NB4 (cell line): ENCODE data around the gene TMEM174.

Experiments used
- DNase-seq: peaks from one replicate; pipeline ENCODE4 v3.0.0; 2010; ENCODE audit warnings: low read depth
- H3K4me3 ChIP-seq: one replicate; pipeline ENCODE4 v1.5.1; 2011; ENCODE audit warnings: mild to moderate bottlenecking, low read depth, low read length, moderate library complexity
- MAX ChIP-seq: IDR thresholded peaks from 2 replicates; pipeline ENCODE4 v1.6.1; 2011; ENCODE audit warnings: low read depth, low read length
- MYC ChIP-seq: IDR thresholded peaks from 2 replicates; pipeline ENCODE4 v1.6.1; 2011; ENCODE audit warnings: low read depth, low read length
- POLR2A ChIP-seq: IDR thresholded peaks from 2 replicates; pipeline ENCODE4 v1.6.1; 2011; ENCODE audit warnings: mild to moderate bottlenecking; ENCODE audit not compliant: insufficient read length; ENCODE audit errors: extremely low read depth
- TF ChIP-seq, protein P1 (sequence below): IDR thresholded peaks from one replicate; pipeline ENCODE4 v1.5.1; 2012; ENCODE audit warnings: low read depth, low read length

TMEM174 gene

GRCh38 chr5:73139485-73139884, 33.5 kb upstream of the TMEM174 start:
- TF ChIP-seq MAX (no peak), POLR2A (no peak), MYC (no peak)
- TF ChIP-seq, protein P1, sequence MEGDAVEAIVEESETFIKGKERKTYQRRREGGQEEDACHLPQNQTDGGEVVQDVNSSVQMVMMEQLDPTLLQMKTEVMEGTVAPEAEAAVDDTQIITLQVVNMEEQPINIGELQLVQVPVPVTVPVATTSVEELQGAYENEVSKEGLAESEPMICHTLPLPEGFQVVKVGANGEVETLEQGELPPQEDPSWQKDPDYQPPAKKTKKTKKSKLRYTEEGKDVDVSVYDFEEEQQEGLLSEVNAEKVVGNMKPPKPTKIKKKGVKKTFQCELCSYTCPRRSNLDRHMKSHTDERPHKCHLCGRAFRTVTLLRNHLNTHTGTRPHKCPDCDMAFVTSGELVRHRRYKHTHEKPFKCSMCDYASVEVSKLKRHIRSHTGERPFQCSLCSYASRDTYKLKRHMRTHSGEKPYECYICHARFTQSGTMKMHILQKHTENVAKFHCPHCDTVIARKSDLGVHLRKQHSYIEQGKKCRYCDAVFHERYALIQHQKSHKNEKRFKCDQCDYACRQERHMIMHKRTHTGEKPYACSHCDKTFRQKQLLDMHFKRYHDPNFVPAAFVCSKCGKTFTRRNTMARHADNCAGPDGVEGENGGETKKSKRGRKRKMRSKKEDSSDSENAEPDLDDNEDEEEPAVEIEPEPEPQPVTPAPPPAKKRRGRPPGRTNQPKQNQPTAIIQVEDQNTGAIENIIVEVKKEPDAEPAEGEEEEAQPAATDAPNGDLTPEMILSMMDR, result no peak
- no peak for DNase-seq
- no peak overlapping the region for H3K4me3 ChIP-seq

- H3K4me3 ChIP-seq, result no peak overlapping the region
- no peak for DNase-seq
- TF ChIP-seq MAX (no peak), POLR2A (no peak), MYC (no peak)
- TF ChIP-seq, protein P1, result no peak
Observed at GRCh38 chr5:73140801-73141200, 32.2 kb upstream of the TMEM174 start.

GRCh38 chr5:73142035-73142434, 31.0 kb upstream of the TMEM174 start:
- TF ChIP-seq MYC (no peak), POLR2A (no peak), MAX (no peak)
- TF ChIP-seq, protein P1, result no peak
- no peak overlapping the region for H3K4me3 ChIP-seq
- no peak for DNase-seq

DNA sequence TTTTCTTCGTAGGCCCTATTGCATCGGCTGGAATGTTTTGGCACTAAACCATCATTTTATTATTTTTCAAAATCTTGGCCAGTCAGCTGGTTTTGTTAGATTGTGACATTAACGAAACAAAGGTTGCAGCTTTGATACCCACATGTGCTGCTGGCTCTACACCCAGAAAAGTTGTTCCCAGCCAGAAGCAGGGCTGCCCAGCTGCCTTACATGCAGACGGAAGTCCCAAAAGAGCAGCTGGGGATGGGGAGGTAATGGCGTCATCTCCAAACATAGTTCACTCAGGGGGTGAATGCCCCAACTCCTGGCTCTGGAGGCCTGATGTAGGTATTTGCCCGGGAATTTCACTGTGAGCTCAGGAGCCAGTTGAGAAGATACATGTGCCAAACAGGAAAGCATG, 29.3 kb upstream of the TMEM174 start:
- H3K4me3 ChIP-seq, result no peak overlapping the region
- no peak for DNase-seq
- TF ChIP-seq MAX, result no peak

GRCh38 chr5:73149540-73149939, 23.5 kb upstream of the TMEM174 start:
- TF ChIP-seq POLR2A (no peak), MAX (no peak), MYC (no peak)
- TF ChIP-seq, protein P1, result no peak
- no peak for DNase-seq
- H3K4me3 ChIP-seq, result no peak overlapping the region

- TF ChIP-seq MYC (no peak), MAX (no peak), POLR2A (no peak)
- TF ChIP-seq, protein P1, result no peak
- no peak overlapping the region for H3K4me3 ChIP-seq
- no peak for DNase-seq
Observed at GRCh38 chr5:73150876-73151275, 22.1 kb upstream of the TMEM174 start.
